Colon (tissue), 2 donors: Measurements from ENCODE around the gene CPLANE1.
"Not testable (repeated sequence)": the region's sequence is repeated elsewhere in the genome, so short reads cannot be mapped to it uniquely, and the experiment has no call there.

Experiments used
- FAIRE-seq: peaks from 2 replicates; lab custom pipeline; 2012; peaks lifted over from hg19 to GRCh38; lab: Jason Lieb, UNC
- donor health status: control.
- donor health status: control.

The CPLANE1 gene

GRCh38 chr5:37248970-37249814, at the start of gene CPLANE1:
Gene CPLANE1, minus strand, starts transcription at chr5:37249376. Its CDS starts 1,678 bp downstream, at chr5:37247698.
- FAIRE-seq = no peak

GRCh38 chr5:37296313-37296712, 47.1 kb upstream of the CPLANE1 start:
- not testable (repeated sequence) for FAIRE-seq

- FAIRE-seq = no peak
Observed at GRCh38 chr5:37283214-37283820, 34.1 kb upstream of the CPLANE1 start.

GRCh38 chr5:37275511-37275910, 26.3 kb upstream of the CPLANE1 start:
- no peak for FAIRE-seq

GRCh38 chr5:37272511-37272910, 23.3 kb upstream of the CPLANE1 start:
- FAIRE-seq = no peak

GRCh38 chr5:37268100-37268499, 18.9 kb upstream of the CPLANE1 start:
- not testable (repeated sequence) for FAIRE-seq

- no peak for FAIRE-seq
Observed at GRCh38 chr5:37255774-37256358, 6.7 kb upstream of the CPLANE1 start.

- no peak for FAIRE-seq
Observed at GRCh38 chr5:37254581-37254980, 5.4 kb upstream of the CPLANE1 start.

GRCh38 chr5:37251665-37252064, 2.5 kb upstream of the CPLANE1 start:
- FAIRE-seq = no peak

GRCh38 chr5:37249815-37250164, 614 bp upstream of the CPLANE1 start:
- no peak for FAIRE-seq

GRCh38 chr5:37248421-37248969, 681 bp downstream of the CPLANE1 start:
- FAIRE-seq = no peak

GRCh38 chr5:37247496-37247895, 1.7 kb downstream of the CPLANE1 start:
- FAIRE-seq = no peak

GRCh38 chr5:37247036-37247435, 2.1 kb downstream of the CPLANE1 start:
- FAIRE-seq = no peak

- no peak for FAIRE-seq
Observed at GRCh38 chr5:37234288-37234687, 14.9 kb downstream of the CPLANE1 start.

- FAIRE-seq = no peak
Observed at GRCh38 chr5:37226377-37226776, 22.8 kb downstream of the CPLANE1 start.

GRCh38 chr5:37222181-37222580, 27.0 kb downstream of the CPLANE1 start:
- FAIRE-seq = no peak

GRCh38 chr5:37220426-37220825, 28.8 kb downstream of the CPLANE1 start:
- not testable (repeated sequence) for FAIRE-seq

- not testable (repeated sequence) for FAIRE-seq
Observed at GRCh38 chr5:37219384-37219783, 29.8 kb downstream of the CPLANE1 start.

GRCh38 chr5:37217976-37218375, 31.2 kb downstream of the CPLANE1 start:
- no peak for FAIRE-seq

- FAIRE-seq = peak; percentile 82
Observed at GRCh38 chr5:37214550-37214949, 34.6 kb downstream of the CPLANE1 start.

- no peak for FAIRE-seq
Observed at GRCh38 chr5:37212096-37212495, 37.1 kb downstream of the CPLANE1 start.

- FAIRE-seq = no peak
Observed at GRCh38 chr5:37211661-37212060, 37.5 kb downstream of the CPLANE1 start.
